NCI-H446 (cell line): ENCODE data around the gene JCHAIN.

Experiments
- DNase-seq, 2 experiments: peaks; one replicate each; lab custom pipeline; 2025; lab: John Stamatoyannopoulos, UW

The JCHAIN gene

DNA sequence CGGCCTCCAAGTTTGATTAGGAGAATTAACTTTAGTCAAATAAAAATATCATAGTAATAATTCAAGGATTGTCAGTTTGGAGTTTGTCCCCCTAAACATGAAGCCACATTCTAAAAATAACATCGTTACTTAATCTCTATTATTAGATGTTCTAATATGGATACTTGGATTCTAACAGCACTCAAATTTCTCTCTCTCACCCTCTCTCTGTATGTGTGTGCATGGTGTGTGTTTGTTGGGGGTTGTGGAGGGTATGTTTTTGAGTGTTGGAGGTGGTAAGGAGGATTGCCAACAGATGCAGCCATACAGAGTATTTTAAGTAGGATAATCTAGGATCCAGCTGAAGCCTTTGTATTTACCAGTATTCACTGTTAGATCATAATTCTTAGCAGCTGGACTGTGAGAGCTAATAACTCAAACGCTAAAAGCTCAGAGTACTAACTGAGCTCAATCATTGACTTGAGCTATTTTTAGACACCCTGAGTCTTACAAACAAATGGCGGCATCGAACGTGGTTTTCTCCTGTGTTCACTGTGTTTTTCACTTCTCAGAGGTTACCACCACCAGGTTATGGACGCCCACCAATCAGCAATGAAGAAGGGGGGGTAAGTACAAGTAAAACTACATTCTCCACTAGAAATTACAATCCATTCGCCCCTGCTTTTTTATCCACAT lies 28.9 kb downstream of the JCHAIN start:
- DNase-seq, result no peak

DNA sequence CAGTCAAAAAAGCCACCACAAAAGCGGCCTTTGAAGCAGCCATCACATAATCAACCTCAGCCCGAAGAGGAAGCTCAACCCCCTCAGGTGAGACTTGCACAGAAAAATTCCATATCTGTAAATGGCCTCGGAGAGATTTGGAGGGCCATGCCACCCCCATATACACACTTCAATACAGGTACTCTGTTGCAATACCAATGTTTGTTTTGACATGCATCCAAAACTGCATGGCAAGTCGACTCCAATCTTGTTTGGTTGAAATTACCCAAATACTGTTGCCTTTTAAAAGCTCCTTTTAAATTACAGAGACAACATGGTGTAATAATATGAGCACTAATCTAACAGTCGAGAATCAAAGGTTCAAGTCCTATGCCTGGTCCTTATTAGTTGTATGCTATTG lies 31.8 kb downstream of the JCHAIN start:
- no peak for DNase-seq

DNA sequence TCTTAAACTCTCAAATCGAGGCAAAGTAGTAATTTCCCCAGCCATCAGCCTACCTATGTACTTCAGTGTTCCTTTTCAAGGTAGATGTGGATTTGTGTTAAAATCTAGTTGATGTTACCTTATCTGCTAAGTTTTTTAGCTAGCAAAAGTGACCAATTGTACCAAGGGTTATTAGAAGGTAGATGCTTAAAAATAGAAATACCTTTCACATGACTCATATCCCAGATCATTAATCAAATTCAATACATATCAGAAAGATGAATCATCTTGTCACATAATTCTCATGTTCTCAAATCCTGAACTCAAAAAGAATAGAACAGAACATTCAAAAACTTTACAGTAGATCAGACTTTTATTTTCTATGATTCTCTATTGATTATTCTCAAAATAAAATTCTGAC lies 34.3 kb downstream of the JCHAIN start:
- DNase-seq, result no peak

DNA sequence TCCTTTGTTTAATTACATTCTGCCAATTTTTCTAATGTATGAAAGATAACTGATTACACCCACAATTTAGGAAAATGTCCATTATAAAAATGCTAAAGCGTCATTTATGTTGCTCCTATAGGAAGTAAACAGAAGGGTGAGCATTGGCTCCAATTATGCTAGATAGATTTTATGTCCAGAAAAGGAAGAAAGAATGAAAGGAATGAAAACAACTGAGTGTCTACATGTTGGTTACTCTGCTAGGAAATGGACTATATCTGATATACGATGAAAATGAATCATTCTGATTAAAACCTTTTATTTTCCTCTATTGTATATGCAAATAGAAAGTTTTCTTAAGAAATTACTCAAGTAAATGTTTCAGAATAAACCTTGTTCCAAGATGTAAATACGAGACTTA lies 36.1 kb downstream of the JCHAIN start:
- no peak for DNase-seq

DNA sequence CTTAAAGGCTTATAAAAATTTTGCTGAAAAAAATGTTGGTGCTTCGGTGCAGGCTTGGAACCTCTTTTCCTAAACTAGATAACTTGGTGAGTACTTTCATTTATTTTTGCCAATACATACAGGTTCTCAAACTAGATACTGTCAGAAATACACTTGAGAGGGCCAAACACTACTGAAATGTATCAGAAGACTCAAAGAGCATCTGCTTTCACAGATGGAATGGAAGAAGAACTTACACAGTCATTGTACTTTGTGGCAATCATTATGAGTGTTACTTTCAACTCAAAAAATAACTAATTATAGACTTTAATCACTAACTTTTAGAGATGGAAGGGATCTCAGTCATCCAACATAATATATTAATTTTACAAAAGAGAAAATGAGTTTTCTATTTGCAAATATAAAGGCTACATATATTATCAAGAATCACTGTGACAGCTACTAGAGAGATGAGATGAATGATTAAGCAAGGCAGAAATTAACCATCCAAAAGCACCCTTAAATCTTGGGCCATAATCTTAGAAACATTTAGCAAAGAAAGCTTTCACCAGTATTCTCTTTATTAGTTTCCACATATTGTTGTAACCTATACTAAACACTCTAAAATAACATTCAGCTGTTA lies 36.7 kb downstream of the JCHAIN start:
- DNase-seq, result no peak

DNA sequence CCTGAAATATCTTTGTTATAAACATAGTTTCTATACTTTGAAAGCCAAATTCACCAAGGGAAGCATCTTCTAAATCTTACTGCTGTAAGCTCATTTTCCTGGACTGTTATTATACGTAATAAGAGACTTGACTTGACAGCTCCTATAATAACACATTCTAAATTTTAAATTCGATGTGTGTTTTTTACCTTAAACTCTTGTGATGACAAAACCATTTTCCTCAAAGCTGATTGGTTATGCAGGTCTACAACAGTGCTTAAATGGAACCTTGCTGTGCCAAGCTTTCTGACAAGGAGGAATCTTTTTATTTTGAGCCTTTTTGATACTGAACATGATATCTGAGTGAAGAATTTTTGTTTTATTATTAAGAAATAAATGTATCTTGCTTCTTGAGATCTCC lies 37.9 kb downstream of the JCHAIN start, which contains the start of gene ENAM:
Gene ENAM, plus strand, starts transcription at position 301 of the 400 bp plus-strand sequence. CDS start 757 bp downstream, outside the sequence.
- no peak for DNase-seq

DNA sequence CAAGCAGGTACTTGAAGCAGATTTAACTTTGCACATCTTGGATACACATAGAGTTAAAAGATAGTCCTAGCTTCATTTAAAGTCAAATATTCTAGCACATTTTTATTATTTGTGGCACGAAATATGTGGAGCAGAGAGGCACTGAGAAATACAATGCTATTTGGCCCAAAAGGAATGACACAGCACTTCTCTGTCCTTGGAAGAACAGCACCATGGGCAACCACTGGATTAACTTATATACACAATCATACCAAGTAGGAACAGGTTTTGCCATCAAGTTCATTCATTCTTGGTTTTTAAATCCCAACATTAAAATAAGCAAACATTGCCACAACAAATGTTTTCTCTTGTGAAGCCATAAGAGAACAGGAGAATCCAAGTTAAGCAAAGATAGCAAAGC lies 38.7 kb downstream of the JCHAIN start:
- DNase-seq, result no peak

DNA sequence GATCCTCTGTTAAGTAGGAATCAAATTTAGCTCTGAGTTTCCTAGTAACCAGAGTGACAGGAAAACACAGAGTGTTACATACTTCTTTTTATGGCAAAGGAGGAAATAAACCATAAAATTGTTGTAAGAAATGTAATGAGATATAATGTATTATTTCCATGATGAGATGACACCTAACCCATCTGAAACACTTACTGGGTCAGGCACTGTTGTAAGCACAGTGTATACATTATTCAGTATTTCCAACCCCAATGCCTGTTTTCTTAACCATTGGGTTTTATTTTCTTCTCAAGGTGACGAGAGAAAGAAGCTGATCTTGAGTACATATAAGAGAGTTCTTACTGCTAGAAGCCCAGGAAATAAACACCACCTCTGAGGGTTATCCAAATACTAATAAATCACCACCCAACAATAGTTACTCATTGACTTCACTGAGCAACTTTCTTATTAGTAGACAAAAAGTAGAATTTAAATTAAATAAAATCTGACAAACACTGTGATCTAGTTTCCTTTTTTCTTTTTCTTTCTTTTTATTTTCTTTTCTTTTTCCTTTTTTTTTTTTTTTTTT lies 42.0 kb downstream of the JCHAIN start:
- no peak for DNase-seq

DNA sequence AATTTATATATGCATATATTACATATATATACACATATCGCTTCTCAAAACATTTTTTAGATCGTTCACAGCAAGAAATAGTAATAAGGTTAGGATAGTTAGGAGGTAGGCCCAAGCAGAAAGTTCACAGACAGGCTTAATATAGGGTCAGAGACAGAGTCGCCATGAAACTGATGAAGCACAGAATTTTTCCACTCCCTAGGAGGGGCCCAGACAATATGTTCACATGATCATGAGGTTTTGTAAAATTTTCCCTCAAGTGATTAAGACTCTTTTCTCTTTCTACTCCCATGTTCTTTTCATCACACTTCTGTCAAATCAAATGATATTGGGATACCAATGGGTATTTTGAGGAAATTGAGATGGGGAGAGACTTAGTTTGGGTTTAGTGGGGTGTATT lies 43.0 kb downstream of the JCHAIN start:
- DNase-seq, result no peak

DNA sequence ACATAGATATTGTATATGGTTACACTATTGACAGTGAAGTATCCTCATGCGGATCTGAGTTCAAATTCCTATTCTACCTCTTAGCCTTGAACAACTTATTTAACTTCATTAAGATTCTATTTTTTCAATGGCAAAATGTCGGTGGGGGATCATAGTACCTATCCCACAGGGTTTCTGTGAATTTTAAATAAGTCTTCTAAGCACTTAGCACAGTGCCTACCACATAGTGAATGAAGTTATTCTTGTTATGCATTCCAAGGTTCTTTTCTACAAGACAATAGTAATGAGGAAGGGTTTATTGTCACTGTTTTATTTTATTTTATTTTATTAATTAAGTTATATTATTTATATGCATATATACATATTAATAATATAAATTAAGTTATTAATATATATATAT lies 46.5 kb downstream of the JCHAIN start:
- no peak for DNase-seq

DNA sequence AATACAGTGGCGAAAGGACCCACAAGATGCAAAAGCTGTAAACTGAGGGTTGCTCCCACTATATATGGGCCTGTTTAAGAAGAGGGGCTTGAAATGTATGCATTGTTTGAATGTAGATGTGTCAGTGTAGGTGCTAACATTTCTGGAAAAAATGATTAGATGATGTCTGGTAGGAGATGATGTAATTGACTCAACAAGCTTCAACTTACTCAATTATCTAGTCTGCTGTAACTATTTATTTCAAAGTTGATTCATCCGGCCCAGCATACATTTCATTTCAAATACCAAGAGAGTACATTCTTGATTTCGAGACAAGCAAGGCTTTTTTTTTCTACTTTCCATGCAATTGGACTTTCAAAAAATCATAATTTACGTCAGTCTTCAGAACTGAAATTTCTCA lies 47.0 kb downstream of the JCHAIN start:
- no peak for DNase-seq

DNA sequence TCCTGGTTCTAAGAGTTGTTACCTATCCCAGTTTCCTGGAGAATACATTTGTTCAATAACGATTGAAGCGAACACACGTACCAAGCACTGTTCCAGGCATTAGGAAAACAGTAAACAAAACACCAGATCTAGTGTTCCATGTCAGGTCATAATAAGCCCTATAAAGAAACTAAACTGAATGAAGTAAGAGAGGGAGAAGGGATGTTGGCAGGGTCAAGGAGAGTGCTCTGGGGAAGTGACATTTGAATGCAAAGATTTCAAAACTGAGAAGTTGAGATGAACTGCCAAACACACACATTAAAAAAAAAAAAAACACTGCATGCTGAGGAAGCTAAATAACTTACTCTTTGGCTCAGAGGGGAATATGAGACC lies 52.1 kb downstream of the JCHAIN start:
- no peak for DNase-seq

DNA sequence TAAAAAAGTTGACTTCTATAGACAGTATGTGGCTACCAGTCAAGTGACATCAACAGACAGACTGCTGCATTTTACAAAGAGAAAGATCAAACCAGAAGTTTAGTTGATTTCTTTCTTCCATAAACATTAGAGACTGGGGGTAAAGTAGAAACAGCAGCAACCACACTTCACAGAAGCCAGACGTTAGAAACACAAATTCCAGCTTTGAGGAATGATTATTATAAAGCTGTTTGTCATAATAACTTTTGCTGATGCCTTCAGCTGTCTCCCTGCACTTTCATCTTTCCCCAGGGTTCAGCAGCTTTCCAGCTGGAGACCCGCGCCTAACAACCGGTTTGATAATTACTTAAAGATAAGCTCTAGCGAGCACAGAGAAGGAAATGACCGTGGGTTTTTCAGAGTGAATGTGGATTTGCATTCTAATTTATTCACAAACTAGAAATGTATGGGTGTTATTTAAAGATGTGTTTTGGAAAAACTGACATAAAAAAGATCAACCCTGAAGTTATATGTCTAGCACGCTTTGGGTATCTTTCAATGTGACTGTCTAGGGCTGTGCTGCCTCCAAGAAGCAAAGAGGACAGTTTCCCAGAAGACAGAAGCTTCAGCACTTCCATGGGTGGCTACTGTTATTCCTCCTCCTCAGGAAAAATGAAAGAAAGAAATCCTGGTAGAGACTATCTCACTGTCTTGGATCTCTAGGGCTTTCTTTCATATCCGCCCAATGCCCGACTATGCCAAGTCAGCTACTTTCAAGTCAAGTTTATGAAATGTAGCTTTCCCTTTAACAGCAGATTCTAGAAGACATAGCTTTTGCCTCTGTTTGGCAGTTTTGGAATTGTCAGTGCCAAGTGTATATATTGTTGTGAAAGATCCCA lies 52.8 kb downstream of the JCHAIN start:
- DNase-seq, result no peak

DNA sequence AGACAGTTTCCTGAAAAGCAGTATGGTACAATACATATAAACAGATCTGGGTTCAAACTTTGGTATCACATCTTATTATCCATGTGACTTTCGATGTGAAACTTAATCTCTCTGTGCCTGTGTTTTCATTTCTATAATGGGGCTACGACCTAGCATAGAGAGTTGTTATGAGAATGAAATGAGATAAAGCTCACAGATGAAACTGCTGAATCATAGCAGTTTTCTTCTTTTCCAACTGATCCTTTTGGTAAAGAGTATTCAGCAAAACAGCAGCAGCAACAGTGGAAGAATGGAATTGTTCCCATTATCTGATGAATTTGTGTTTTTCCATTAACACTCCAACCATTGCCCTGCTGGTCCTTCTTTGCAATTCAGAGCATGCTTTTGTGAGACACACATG lies 58.0 kb downstream of the JCHAIN start:
- no peak for DNase-seq

DNA sequence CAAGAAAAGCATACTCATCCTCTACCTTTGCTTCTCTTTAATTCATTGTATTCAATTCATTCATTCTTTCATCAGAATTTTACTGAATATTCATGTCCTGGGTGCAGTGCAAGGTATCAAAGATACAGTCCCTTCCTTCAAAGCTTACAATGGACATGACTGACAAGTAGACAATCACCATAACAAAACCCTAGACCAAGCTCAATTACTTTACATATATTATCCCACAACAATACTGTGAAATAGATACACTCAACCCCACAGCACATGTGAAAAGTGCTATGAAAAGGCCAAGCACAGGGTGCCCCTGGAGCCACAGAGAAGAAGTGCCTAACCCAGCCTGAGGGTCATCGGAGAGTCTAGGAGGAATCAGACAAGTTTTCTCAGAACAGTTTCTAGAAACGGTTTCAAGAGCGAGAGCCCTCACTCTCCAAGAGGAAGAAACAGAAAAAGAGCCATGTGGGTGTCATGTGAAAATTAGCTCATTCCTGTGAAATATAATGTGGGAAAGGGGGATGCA lies 58.9 kb downstream of the JCHAIN start:
- DNase-seq, result no peak

DNA sequence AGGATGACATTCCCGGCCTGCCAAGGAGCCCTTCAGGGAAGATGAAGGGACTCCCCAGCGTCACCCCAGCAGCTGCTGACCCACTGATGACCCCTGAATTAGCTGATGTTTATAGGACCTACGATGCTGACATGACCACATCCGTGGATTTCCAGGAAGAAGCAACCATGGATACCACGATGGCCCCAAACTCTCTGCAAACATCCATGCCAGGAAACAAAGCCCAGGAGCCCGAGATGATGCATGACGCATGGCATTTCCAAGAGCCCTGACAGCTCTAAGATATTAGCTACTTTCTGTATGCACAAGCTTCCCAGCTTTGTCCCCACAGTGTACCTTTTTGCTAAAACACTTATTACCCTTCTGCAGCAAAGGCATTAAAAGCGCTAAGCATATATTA lies 59.8 kb downstream of the JCHAIN start:
- no peak for DNase-seq
